Erythroblast (primary cell): ENCODE results near the gene NEK4.

Experiments
- GATA1 ChIP-seq: IDR thresholded peaks from 2 replicates; pipeline ENCODE4 v1.6.1; 2011; ENCODE audit warnings: low read depth, mild to moderate bottlenecking, control low read depth, low read length, moderate library complexity
- POLR2A ChIP-seq: IDR thresholded peaks from 2 replicates; pipeline ENCODE4 v1.6.1; 2011; ENCODE audit warnings: mild to moderate bottlenecking, low read length

DNA sequence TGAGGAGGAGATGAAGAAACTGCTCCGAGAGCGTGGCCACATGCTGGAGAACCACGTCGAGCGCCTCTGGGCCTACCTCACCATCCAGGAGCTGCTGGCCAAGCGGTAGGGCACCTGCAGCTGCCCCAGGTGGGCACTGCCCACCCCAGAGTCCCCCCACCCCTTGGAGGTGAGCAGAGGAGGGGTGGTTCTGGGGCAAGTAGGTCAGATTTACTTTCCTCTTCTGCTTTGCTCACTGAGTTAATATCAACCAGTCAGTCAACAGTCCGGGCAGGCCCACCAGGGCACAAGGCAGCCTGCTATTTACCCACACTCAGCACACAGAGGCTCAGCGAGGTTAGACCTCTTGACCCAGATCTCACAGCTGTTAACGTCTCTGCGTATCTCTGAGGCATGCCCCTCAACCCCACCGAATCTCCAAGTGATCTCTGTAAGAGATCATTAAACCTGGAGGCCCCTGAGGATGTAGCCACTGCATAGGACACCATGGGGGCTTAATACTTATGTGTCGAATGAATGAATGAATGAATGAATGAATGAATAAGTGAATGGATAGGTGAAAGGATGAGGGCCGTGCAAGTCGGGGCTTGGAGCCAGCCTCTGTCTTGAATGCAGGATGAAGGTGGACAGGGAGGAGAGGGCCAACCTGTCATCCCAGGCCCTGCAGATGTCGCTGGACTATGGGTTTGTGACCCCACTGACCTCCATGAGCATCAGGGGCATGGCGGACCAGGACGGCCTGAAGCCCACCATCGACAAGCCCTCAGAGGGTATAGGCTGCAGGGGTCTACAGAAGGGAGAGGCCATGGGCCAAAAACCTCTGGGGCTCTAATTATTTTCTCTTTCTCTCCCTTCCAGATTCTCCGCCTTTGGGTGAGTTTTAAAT lies 15.8 kb upstream of the NEK4 start:
- no peak for TF ChIP-seq POLR2A
- TF ChIP-seq GATA1: no peak
